CD4-positive, alpha-beta T cell (primary cell): Measurements from ENCODE around the gene AGO4. TPM values are rescaled to one million over a fixed set of nuclear protein-coding genes. Genes with fewer than 3 reads are reported as not detected.

Source experiments
- ATAC-seq: fragments of 200-7000 bp; cut with Tn5 transposase; one replicate; pipeline ENCODE4 v1.10.0; 2022; ENCODE audit warnings: mild to moderate bottlenecking; ENCODE audit not compliant: poor library complexity
- CTCF ChIA-PET: fragments of 350-600 bp; sonication (Branson Sonifier 250); formaldehyde crosslinking; loops from one replicate; lab custom pipeline; 2021; ENCODE audit warnings: antibody characterized with exemption, inconsistent platforms; lab: Charles Lee
- POLR2A ChIA-PET: fragments of 350-600 bp; sonication (Branson Sonifier 250); formaldehyde crosslinking; loops from one replicate; lab custom pipeline; 2021; ENCODE audit warnings: antibody characterized with exemption, inconsistent platforms; lab: Charles Lee
- DNase-seq, 14 experiments: peaks; one replicate each; pipeline ENCODE4 v3.0.0-alpha.2; 2013 to 2020; ENCODE audit warnings: mixed read lengths in 2 of 14
- H3K27ac ChIP-seq, 2 donors: one replicate each; pipeline versions ENCODE4 v1.5.1 to v1.7.0; 2013; ENCODE audit warnings: low read length in 2 of 2, low read depth in 1 of 2, mild to moderate bottlenecking in 1 of 2
- H3K27me3 ChIP-seq, 2 experiments: 1 replicate in 1 of 2; 2 replicates in 1 of 2; pipeline versions ENCODE4 v1.6.1 to v1.7.0; 2013; ENCODE audit warnings: low read length in 2 of 2, control low read depth in 1 of 2, mild to moderate bottlenecking in 1 of 2, moderate library complexity in 1 of 2; ENCODE audit not compliant: insufficient read depth in 2 of 2, control insufficient read depth in 1 of 2
- H3K36me3 ChIP-seq: one replicate; pipeline ENCODE4 v1.6.1; 2013; ENCODE audit warnings: low read length, control low read depth; ENCODE audit not compliant: insufficient read depth
- H3K4me1 ChIP-seq: one replicate; pipeline ENCODE4 v1.6.1; 2013; ENCODE audit warnings: low read length, control low read depth; ENCODE audit not compliant: insufficient read depth
- H3K4me3 ChIP-seq: one replicate; pipeline ENCODE4 v1.5.1; 2013; ENCODE audit warnings: mild to moderate bottlenecking, low read length, moderate library complexity
- H3K9me3 ChIP-seq, 2 experiments: 1 replicate in 1 of 2; 2 replicates in 1 of 2; pipeline versions ENCODE4 v1.6.1 to v1.7.0; 2013; ENCODE audit warnings: low read length in 2 of 2, mild to moderate bottlenecking in 2 of 2, control low read depth in 1 of 2, moderate library complexity in 1 of 2; ENCODE audit not compliant: control insufficient read depth in 1 of 2, insufficient read depth in 1 of 2
- H3K27ac Mint-ChIP-seq: one replicate; pipeline ENCODE4 v1.8.0; 2020; ENCODE audit warnings: mixed read lengths
- H3K27me3 Mint-ChIP-seq: one replicate; pipeline ENCODE4 v1.8.0; 2021; ENCODE audit warnings: mixed read lengths
- H3K36me3 Mint-ChIP-seq: one replicate; pipeline ENCODE4 v1.8.0; 2021; ENCODE audit warnings: low read depth, mixed read lengths
- H3K4me1 Mint-ChIP-seq: one replicate; pipeline ENCODE4 v1.8.0; 2021; ENCODE audit warnings: low read depth, mixed read lengths
- H3K4me3 Mint-ChIP-seq: one replicate; pipeline ENCODE4 v1.8.0; 2020; ENCODE audit warnings: mild to moderate bottlenecking, mixed read lengths
- H3K9me3 Mint-ChIP-seq: one replicate; pipeline ENCODE4 v1.8.0; 2020; ENCODE audit warnings: mixed read lengths
- CTCF ChIP-seq: fragments of 200-600 bp; IDR thresholded peaks from one replicate; pipeline ENCODE4 v1.8.0; 2022; ENCODE audit warnings: antibody characterized with exemption, mild to moderate bottlenecking
- intact Hi-C, 2 experiments: fragments of 100-400 bp; cut with DNase I in 1 of 2; cut with micrococcal nuclease in 1 of 2; formaldehyde crosslinking; loops; one replicate each; pipeline versions ENCODE4 v1.15.1 to v1.9.0; 2023 to 2025; cut with DNase I, micrococcal nuclease
- polyA plus RNA-seq, 2 donors: library from polyadenylated mRNA; unstranded; fragments of 120-200 nt; gene quantifications; one replicate each; pipeline ENCODE4 v1.2.1, GENCODE V29; 2013
- total RNA-seq, 174 experiments: library from RNA in 2 of 174; stranded (reverse) in 2 of 174; gene quantifications; one replicate each; pipeline ENCODE4 v1.2.3 and lab custom pipeline; 2021 to 2026

Gene AGO4
- total RNA-seq (1 to 10 TPM; 7.4 to 8.1 TPM), total RNA-seq (lab: John Stamatoyannopoulos, UW) (6.4 to 224 (median 54.7) reads per million in 172 experiments)
- polyA plus RNA-seq (2013, experiment 1 of 2), result 23.5 TPM
- polyA plus RNA-seq (2013, experiment 2 of 2), result 25.2 TPM

DNA sequence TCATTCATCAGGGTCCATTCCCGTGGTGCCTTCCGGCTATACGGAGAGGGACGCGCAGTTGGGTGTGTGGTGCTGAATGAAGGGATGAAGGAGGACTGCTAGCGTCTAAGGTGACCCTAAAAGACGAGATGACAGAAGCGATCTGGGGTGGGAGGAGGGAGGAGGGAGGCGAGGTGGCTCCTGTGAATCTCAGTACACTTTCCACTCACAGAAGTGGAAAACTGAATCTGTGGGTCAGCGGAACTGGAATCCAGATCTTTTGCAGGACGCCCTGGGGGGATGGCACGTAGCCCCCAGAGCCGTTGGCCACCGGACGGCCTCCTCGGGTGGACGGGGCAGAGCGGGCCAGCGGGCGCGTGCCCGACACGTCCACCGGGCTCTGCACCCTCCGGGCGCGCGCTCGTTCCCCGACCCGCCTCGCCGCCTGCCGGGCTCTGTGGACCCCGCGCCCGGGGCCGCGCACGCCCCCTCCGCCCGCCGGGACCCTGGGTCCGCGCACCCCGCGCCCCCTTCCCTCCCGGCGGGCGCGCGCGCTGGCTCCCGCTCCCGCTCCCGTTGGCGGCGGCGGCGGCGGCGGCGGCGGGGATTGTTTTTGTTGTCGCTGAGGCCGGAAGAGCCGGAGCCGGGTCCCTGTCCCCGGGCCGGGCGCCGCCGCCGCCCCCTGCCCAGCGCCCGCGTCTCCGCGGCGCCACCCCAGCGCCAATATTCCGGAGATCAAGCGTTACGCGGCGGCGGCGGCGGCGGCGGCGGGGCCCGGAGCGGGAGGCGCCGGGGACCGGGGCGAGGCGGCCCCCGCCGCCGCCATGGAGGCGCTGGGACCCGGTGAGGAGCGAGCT, at the start of gene AGO4:
AGO4 (plus strand) TSS at position 403 of the 836 bp plus-strand sequence; CDS start at position 804, 401 bp downstream.
- H3K4me1 ChIP-seq, result peaks cover 52% of the 10 kb centered on the region
- H3K27ac Mint-ChIP-seq, result peak within 1 kb of the TSS; percentile 88
- no peak for TF ChIP-seq CTCF
- H3K36me3 Mint-ChIP-seq, result peaks cover 6% of the 10 kb centered on the region
- H3K36me3 ChIP-seq, result no peaks in the 10 kb centered on the region
- peak in 13 of 14 experiments; percentile 7 to 65 (median 39) for DNase-seq
- no peaks in the 10 kb centered on the region for H3K9me3 Mint-ChIP-seq
- no peaks in the 10 kb centered on the region for H3K9me3 ChIP-seq
- POLR2A ChIA-PET, result interaction anchor here (0.9 kb wide), 1 partner anchor 250 kb away, joined by 3 read pairs; the partner anchor contains the start of genes KIAA0319L and NCDN
- no peaks in the 10 kb centered on the region for H3K27me3 ChIP-seq
- CTCF ChIA-PET, result no interaction called here
- peak within 1 kb of the TSS; percentile 46 to 47 for H3K27ac ChIP-seq
- peak; percentile 51 for ATAC-seq
- H3K4me1 Mint-ChIP-seq, result peaks cover 54% of the 10 kb centered on the region
- H3K4me3 ChIP-seq, result peak within 1 kb of the TSS; percentile 78
- no peaks in the 10 kb centered on the region for H3K27me3 Mint-ChIP-seq
- H3K4me3 Mint-ChIP-seq, result peak within 1 kb of the TSS; percentile 96
- intact Hi-C loops, result no loop called here

GRCh38 chr1:35762141-35762540, 45.7 kb upstream of the AGO4 start:
- no peak for ATAC-seq
- Histone ChIP-seq H3K4me3 (no peak overlapping the region), H3K4me1 (no peaks in the 10 kb centered on the region), H3K27ac (no peak overlapping the region), H3K36me3 (no peaks in the 10 kb centered on the region), H3K27me3 (no peaks in the 10 kb centered on the region), H3K9me3 (no peaks in the 10 kb centered on the region)
- CTCF ChIA-PET, result no interaction called here
- H3K27me3 Mint-ChIP-seq, result no peaks in the 10 kb centered on the region
- no peaks in the 10 kb centered on the region for H3K9me3 Mint-ChIP-seq
- no peak for DNase-seq
- POLR2A ChIA-PET, result no interaction called here
- intact Hi-C loops, result loop anchor here in 1 of 2 experiments (5.0 to 10.0 kb wide), 2 partner anchors 567 to 890 kb away; partner anchors contain the start of gene SFPQ
- peaks cover 7% of the 10 kb centered on the region for H3K4me1 Mint-ChIP-seq
- no peaks in the 10 kb centered on the region for H3K36me3 Mint-ChIP-seq
- H3K27ac Mint-ChIP-seq, result no peak overlapping the region
- no peak overlapping the region for H3K4me3 Mint-ChIP-seq
- no peak for TF ChIP-seq CTCF

DNA sequence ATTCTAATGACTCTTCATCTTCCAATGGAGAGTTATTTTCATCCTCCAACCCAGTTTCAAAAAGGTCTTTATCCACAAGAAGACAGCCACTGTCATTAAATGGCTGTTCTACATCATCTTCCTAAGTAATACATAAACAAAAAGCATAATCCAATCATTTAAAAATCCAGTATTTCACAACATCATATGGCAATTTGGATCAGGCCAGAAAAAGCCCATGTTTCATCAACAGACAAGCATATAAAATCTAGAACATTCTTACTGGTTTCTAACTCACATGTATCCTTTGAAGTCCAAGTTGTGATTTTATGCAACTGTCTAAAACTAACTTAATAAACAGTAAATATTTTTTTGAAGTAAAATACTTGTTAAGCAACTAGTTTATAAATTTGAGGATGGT, 44.6 kb upstream of the AGO4 start:
- no peak overlapping the region for H3K4me3 ChIP-seq
- ATAC-seq, result no peak
- ChIA-PET POLR2A (no interaction called here), CTCF (interaction anchor here (0.7 to 1.2 kb wide), 2 partner anchors 48 to 136 kb away, joined by 3 to 5 read pairs; no protein-coding TSS in a partner anchor)
- DNase-seq, result no peak
- no peaks in the 10 kb centered on the region for H3K9me3 ChIP-seq
- Mint-ChIP-seq H3K36me3 (no peaks in the 10 kb centered on the region), H3K9me3 (no peaks in the 10 kb centered on the region), H3K4me3 (no peak overlapping the region), H3K27me3 (no peaks in the 10 kb centered on the region), H3K27ac (no peak overlapping the region), H3K4me1 (peaks cover 7% of the 10 kb centered on the region)
- TF ChIP-seq CTCF, result no peak
- H3K27ac ChIP-seq, result no peak overlapping the region
- intact Hi-C loops, result loop anchor here in 1 of 2 experiments (5.0 to 10.0 kb wide), 2 partner anchors 568 to 891 kb away; partner anchors contain the start of gene SFPQ
- no peaks in the 10 kb centered on the region for H3K27me3 ChIP-seq
- H3K36me3 ChIP-seq, result no peaks in the 10 kb centered on the region
- H3K4me1 ChIP-seq, result no peaks in the 10 kb centered on the region
